Measurements from ENCODE around the gene RBM47. TPM values are rescaled to one million over a fixed set of nuclear protein-coding genes. Genes with fewer than 3 reads are reported as not detected.

Gene RBM47
- total and polyA plus RNA-seq, 12 donors = 0.41 to 14.0 (median 2.1) TPM

GRCh38 chr4:40482985-40483647 lies 146.5 kb downstream of the RBM47 start:
- no peaks in the 10 kb centered on the region for H3K9me3 ChIP-seq
- no peaks in the 10 kb centered on the region for H3K36me3 ChIP-seq
- no peak overlapping the region for H3K27ac ChIP-seq
- intact Hi-C loops (cut with DNase I) = no loop called here
- 74 to 78% methylated on average over 21 of the region's 21 CpGs for WGBS, 2 donors
- H3K27me3 ChIP-seq = peaks cover 0 to 30% (median 3%) of the 10 kb centered on the region in 7 donors
- no peak for ATAC-seq
- H3K4me3 ChIP-seq = no peak overlapping the region
- TF ChIP-seq CTCF (IDR thresholded peaks at IDR 0.05) = no peak
- no peak for DNase-seq
- H3K4me1 ChIP-seq = peaks cover 0 to 22% (median 0%) of the 10 kb centered on the region in 9 donors

GRCh38 chr4:40481977-40482376 lies 147.7 kb downstream of the RBM47 start:
- TF ChIP-seq CTCF (IDR thresholded peaks at IDR 0.05) = no peak
- no peaks in the 10 kb centered on the region for H3K36me3 ChIP-seq
- peaks cover 0 to 11% (median 0%) of the 10 kb centered on the region in 9 donors for H3K4me1 ChIP-seq
- H3K9me3 ChIP-seq = no peaks in the 10 kb centered on the region
- peaks cover 0 to 25% (median 3%) of the 10 kb centered on the region in 7 donors for H3K27me3 ChIP-seq
- no peak overlapping the region for H3K27ac ChIP-seq
- no peak overlapping the region for H3K4me3 ChIP-seq
- no peak for ATAC-seq
- intact Hi-C loops (cut with DNase I) = no loop called here
- DNase-seq = no peak
- WGBS, 2 donors = 96 to 97% methylated on average over 7 of the region's 7 CpGs

GRCh38 chr4:40480291-40480690 lies 149.4 kb downstream of the RBM47 start:
- intact Hi-C loops (cut with DNase I) = no loop called here
- no peaks in the 10 kb centered on the region for H3K4me1 ChIP-seq
- no peak for TF ChIP-seq CTCF (IDR thresholded peaks at IDR 0.05)
- no peak overlapping the region for H3K27ac ChIP-seq
- H3K27me3 ChIP-seq = peaks cover 0 to 17% (median 3%) of the 10 kb centered on the region in 7 donors
- ATAC-seq (no peak), DNase-seq (no peak)
- WGBS, 2 donors = 85 to 88% methylated on average over 2 of the region's 2 CpGs
- H3K4me3 ChIP-seq = no peak overlapping the region
- H3K36me3 ChIP-seq = no peaks in the 10 kb centered on the region
- no peaks in the 10 kb centered on the region for H3K9me3 ChIP-seq

GRCh38 chr4:40479378-40479777 lies 150.3 kb downstream of the RBM47 start:
- Histone ChIP-seq H3K36me3 (no peaks in the 10 kb centered on the region), H3K27ac (no peak overlapping the region), H3K4me1 (no peaks in the 10 kb centered on the region), H3K4me3 (no peak overlapping the region), H3K27me3 (peaks cover 0 to 17% (median 3%) of the 10 kb centered on the region in 7 donors), H3K9me3 (no peaks in the 10 kb centered on the region)
- DNase-seq (no peak), ATAC-seq (no peak)
- TF ChIP-seq CTCF (IDR thresholded peaks at IDR 0.05) = no peak
- 69 to 70% methylated on average over 2 of the region's 2 CpGs for WGBS, 2 donors
- intact Hi-C loops (cut with DNase I) = no loop called here
